NK-92 treated with Interleukin-12 subunit alpha and Interleukin-12 subunit beta, amount 100 ng/mL, for 24 hours (cell line): ENCODE measurements around the gene NPC1.

ENCODE experiments used
- DNase-seq: peaks from one replicate; lab custom pipeline; 2025; lab: John Stamatoyannopoulos, UW

NPC1 gene

DNA sequence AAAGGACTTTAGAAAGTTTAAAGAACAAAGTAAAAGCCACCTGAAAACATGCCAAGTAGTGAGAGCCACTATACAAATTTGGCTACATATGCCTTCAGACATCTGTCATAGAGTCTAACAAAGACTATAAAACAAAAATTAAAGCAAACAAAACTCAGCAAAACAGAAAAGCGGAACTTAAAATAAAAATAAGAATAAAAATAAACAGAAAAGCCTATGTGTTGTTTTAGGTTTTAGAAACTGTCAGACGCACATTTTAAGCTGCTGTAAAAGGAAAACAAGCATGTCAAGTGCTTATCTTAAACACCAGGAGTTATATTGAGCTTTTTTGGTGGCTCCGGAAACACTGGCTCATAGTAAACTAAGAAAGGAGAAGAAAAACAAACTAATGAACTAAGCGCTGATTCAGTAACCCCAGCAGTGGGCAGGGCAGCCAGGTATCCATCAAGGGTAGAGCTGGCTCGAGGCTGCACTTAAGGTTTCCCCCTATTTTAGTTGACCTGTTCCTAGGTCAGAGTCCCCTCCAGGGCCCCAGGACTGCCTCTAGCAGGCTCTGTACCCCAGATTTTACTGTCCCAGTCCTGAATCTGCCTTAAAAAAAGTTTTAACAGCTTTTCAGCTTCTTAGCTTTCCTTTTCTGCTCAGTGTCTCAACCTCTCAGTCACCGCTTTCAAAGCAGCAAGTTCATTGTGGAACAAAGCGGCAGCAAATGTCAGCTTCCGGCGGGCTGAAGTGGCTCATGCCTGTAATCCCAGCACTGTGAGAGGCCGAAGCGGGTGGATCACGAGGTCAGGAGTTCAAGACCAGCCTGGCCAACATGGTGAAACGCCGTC lies 98.4 kb downstream of the NPC1 start:
- no peak for DNase-seq

DNA sequence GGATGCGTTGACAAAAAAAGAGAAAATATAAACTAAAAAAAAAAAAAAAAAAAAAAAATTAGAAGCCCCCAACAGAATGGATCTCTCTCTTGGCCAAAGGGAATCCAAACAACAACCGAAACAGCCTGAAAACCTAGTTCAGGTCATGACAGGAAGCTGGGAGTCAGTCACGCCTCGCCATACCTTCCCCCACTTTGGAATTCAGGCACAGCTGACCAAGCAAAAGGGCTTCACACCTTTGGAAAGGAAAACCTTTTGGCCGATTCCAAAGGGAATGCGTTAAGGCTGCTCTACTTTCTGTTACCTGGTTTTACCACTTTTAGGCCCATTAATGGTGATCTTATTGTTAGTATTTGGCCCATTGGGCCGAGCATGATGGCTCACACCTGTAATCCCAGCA lies 100.9 kb downstream of the NPC1 start:
- DNase-seq, result no peak

DNA sequence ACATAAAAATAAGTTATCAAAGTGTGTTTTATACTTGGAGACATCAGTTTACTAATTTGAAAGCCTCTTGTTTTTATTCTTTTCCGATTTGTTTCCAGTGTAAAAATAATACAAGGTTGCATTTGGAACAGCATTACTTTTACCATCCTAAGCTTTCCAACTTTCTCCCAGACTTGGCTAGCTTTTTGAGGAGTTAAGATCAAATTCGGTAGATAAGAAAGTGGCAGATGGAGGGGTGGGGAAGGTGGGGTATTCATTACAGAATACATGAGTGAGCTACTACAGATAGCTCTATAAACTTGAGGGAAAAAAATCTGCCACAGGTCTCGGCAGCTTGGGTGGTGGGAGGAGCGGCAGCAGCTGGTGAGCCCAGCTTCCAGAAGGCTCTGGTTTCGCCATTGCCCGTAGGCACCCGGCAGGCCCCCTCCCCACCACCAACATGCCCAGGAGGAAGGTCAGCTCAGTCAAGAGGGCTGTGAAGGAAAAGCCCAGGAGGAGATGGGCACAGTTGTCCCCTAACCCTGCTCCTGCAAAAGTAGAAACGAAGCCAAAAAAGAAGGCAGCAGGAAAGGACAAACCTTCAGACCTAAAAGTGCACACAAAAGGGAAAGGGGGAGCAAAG lies 101.6 kb downstream of the NPC1 start:
- DNase-seq, result no peak
